Suprapubic skin (tissue), 4 donors: ENCODE results near the gene KCNH8. TPM values are rescaled to one million over a fixed set of nuclear protein-coding genes. Genes with fewer than 3 reads are reported as not detected.

Source experiments
- DNase-seq, 2 donors: peaks; one replicate each; pipeline ENCODE4 v3.0.0-alpha.2; 2019; ENCODE audit warnings: low spot score in 2 of 2
- H3K27ac ChIP-seq: fragments of 200-600 bp; sonication (generic); one replicate; pipeline ENCODE4 v1.5.1; 2019
- H3K27me3 ChIP-seq: fragments of 200-600 bp; sonication (generic); one replicate; pipeline ENCODE4 v1.5.1; 2019
- H3K36me3 ChIP-seq: fragments of 200-600 bp; sonication (generic); one replicate; pipeline ENCODE4 v1.5.1; 2019
- H3K4me1 ChIP-seq: fragments of 200-600 bp; sonication (generic); one replicate; pipeline ENCODE4 v1.5.1; 2019
- H3K4me3 ChIP-seq: fragments of 200-600 bp; sonication (generic); one replicate; pipeline ENCODE4 v1.5.1; 2019; ENCODE audit warnings: mild to moderate bottlenecking
- H3K9me3 ChIP-seq: fragments of 200-600 bp; sonication (generic); one replicate; pipeline ENCODE4 v1.5.1; 2019
- EP300 ChIP-seq: sonication (generic); formaldehyde crosslinking; IDR thresholded peaks from one replicate; pipeline ENCODE4 v1.6.1; 2017; ENCODE audit warnings: antibody characterized with exemption
- POLR2A ChIP-seq, 2 donors: fragments of 450-650 bp; IDR thresholded peaks; one replicate each; pipeline ENCODE4 v1.6.1; 2017; ENCODE audit warnings: antibody characterized with exemption in 2 of 2, mild to moderate bottlenecking in 2 of 2, moderate library complexity in 2 of 2
- POLR2AphosphoS5 ChIP-seq, 3 donors: sonication (generic); formaldehyde crosslinking; IDR thresholded peaks; one replicate each; pipeline ENCODE4 v1.6.1; 2017; ENCODE audit warnings: antibody characterized with exemption in 3 of 3
- WGBS: methylation state at CpG from one replicate; pipeline ENCODE4 v1.1.5; 2018; 5-methylcytosine and 5-hydroxymethylcytosine counted together
- total RNA-seq, 4 donors: library from RNA; depleted of rRNA; stranded (reverse); fragments of >200 nt; gene quantifications; one replicate each; pipeline ENCODE4 v1.1.0, GENCODE V29; 2016
- TF ChIP-seq, protein P1 (sequence below), 2 donors: fragments of 200-600 bp in 1 of 2; fragments of 450-650 bp in 1 of 2; sonication (generic) in 1 of 2; IDR thresholded peaks; one replicate each; pipeline ENCODE4 v1.5.1; 2016 to 2019; ENCODE audit warnings: antibody characterized with exemption in 2 of 2, mild to moderate bottlenecking in 1 of 2, moderate library complexity in 1 of 2

KCNH8 gene
- total RNA-seq, 4 donors from 2014 or later: 0.40 to 1.6 (median 0.58) TPM

DNA sequence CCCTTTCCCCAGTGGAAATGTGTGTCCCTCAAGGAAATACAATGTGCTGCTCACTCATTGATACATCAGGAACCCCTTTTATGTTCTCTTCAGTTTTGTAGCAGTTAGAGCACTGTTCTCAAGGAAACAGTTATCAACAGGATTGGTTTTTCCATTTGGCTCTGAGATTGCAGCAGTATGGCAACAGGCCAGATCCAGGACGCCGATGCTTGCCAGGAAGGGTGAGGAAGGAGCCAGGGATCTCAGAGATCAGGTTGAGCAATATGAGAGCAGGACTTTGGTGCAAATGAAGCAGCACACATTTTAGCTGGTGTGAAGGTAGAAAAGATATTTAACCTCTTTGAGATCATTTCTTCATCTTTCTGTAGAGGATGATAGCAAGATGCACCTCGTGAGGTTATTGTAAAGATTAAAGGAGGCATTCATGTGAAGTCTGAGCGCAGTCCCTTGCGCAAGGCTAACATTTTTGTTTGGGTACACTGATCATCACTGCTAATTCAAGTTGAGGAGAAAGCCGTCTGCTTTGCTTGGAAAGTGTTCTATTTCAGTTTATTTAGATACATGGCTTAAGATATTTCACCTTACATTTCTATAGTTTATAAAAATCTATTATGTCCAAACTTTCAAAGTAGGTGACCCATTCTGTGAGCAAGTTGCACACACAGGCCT is 68.5 kb downstream of the KCNH8 start:
- Histone ChIP-seq H3K36me3 (no peaks in the 10 kb centered on the region), H3K9me3 (no peaks in the 10 kb centered on the region), H3K27ac (no peak overlapping the region), H3K4me3 (no peak overlapping the region), H3K27me3 (no peaks in the 10 kb centered on the region), H3K4me1 (peaks cover 2% of the 10 kb centered on the region)
- WGBS: 60% methylated on average over 6 of the region's 6 CpGs
- no peak for TF ChIP-seq EP300
- TF ChIP-seq, protein P1, sequence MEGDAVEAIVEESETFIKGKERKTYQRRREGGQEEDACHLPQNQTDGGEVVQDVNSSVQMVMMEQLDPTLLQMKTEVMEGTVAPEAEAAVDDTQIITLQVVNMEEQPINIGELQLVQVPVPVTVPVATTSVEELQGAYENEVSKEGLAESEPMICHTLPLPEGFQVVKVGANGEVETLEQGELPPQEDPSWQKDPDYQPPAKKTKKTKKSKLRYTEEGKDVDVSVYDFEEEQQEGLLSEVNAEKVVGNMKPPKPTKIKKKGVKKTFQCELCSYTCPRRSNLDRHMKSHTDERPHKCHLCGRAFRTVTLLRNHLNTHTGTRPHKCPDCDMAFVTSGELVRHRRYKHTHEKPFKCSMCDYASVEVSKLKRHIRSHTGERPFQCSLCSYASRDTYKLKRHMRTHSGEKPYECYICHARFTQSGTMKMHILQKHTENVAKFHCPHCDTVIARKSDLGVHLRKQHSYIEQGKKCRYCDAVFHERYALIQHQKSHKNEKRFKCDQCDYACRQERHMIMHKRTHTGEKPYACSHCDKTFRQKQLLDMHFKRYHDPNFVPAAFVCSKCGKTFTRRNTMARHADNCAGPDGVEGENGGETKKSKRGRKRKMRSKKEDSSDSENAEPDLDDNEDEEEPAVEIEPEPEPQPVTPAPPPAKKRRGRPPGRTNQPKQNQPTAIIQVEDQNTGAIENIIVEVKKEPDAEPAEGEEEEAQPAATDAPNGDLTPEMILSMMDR (IDR thresholded peaks at IDR 0.05): no peak
- TF ChIP-seq POLR2AphosphoS5 (IDR thresholded peaks at IDR 0.05): no peak
- TF ChIP-seq POLR2A (IDR thresholded peaks at IDR 0.05): no peak
- DNase-seq: no peak

DNA sequence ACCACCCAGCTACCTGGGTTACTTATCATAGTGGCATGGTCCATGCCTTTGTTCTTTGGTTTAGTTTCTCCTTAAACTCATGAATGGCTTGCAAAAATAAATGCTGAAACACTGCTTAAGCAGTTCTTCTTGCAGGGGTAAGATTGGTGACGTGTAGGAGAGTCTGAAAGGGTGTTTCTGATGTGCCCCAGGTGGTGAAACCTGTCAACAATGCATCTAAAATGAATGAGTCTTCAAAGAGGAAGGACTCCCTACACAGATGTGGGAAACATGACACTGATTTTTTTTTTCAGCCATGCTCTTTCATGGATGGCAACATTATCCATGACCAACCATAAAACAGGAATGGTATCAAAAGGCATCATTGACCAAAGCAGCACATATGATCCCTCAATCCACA is 72.0 kb downstream of the KCNH8 start:
- no peaks in the 10 kb centered on the region for H3K27me3 ChIP-seq
- 86% methylated on average over 1 of the region's 1 CpG for WGBS

DNA sequence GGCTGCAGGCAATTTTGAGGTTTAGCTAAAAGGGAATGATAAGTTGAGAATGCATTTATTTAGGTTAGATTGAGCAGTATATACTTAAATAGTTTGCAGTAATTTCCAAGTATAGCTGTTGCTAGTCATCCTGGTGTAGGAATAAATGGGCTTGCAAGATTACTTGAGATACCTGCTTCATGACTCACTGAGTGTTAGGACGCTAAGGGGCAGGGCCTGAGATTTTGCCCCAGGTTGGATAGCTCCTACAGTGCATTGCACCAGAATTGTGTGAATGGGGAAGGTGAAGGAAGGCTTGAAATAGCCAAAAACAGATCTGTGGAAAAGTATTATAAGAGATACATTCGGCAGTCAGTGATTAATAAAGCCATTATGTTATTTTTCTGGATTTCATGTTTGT is 72.8 kb downstream of the KCNH8 start:
- no peaks in the 10 kb centered on the region for H3K36me3 ChIP-seq
- H3K27ac ChIP-seq: no peak overlapping the region
- no peak for DNase-seq
- no peaks in the 10 kb centered on the region for H3K27me3 ChIP-seq
- TF ChIP-seq EP300: no peak
- TF ChIP-seq POLR2A (IDR thresholded peaks at IDR 0.05): no peak
- TF ChIP-seq, protein P1 (IDR thresholded peaks at IDR 0.05): no peak
- no peak for TF ChIP-seq POLR2AphosphoS5 (IDR thresholded peaks at IDR 0.05)
- 58% methylated on average over 2 of the region's 2 CpGs for WGBS
- H3K9me3 ChIP-seq: no peaks in the 10 kb centered on the region
- H3K4me1 ChIP-seq: peaks cover 2% of the 10 kb centered on the region
- H3K4me3 ChIP-seq: no peak overlapping the region

More for the DNA sequence above, 72.0 kb downstream of the KCNH8 start:
- TF ChIP-seq POLR2AphosphoS5 (IDR thresholded peaks at IDR 0.05) (no peak), EP300 (no peak), POLR2A (IDR thresholded peaks at IDR 0.05) (no peak)
- TF ChIP-seq, protein P1 (IDR thresholded peaks at IDR 0.05): no peak
- Histone ChIP-seq H3K27ac (no peak overlapping the region), H3K36me3 (no peaks in the 10 kb centered on the region), H3K4me1 (peaks cover 2% of the 10 kb centered on the region), H3K9me3 (no peaks in the 10 kb centered on the region), H3K4me3 (no peak overlapping the region)
- DNase-seq: no peak

DNA sequence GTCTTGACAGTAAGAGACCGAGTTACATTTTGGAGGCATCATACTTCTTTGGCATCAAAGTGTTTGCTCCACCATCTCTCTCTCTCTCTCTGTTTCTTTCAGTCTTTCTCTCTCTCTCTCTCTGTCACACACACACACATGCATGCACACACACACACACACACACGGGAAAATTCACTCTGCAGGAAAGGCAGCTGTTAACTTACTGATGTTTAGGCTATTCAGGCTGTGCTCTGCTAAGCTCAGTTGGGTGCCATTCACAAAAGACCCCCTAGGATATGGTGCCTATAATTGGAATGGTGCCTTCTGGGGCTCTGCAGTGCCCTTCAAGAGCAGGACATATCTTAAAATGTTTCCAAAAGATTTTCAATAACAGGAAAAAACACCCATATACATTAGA is 78.2 kb downstream of the KCNH8 start:
- no peak for DNase-seq
- Histone ChIP-seq H3K9me3 (no peaks in the 10 kb centered on the region), H3K36me3 (no peaks in the 10 kb centered on the region), H3K27me3 (no peaks in the 10 kb centered on the region), H3K27ac (no peak overlapping the region), H3K4me1 (no peaks in the 10 kb centered on the region), H3K4me3 (no peak overlapping the region)
- TF ChIP-seq EP300 (no peak), POLR2A (IDR thresholded peaks at IDR 0.05) (no peak), POLR2AphosphoS5 (IDR thresholded peaks at IDR 0.05) (no peak)
- TF ChIP-seq, protein P1 (IDR thresholded peaks at IDR 0.05): no peak
- WGBS: 65% methylated on average over 2 of the region's 2 CpGs

DNA sequence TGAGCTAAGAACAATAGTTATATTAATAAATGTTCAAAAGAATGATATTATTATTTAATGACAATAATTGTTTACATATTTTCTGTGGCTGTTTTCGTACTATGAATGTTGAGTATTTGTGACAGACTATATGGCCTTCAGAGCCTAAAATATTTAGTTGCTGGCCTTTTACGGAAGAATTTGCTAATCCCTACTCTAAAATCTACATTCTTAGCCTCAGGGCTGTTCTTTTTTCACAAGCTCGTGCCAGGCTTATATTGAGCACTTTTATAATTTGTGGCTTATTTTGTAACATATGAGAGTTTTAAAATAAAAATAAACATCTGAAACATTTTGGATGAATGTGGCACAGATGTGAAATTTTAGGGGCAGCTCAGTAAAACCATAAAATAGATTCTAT is 79.9 kb downstream of the KCNH8 start:
- Histone ChIP-seq H3K4me1 (no peaks in the 10 kb centered on the region), H3K36me3 (no peaks in the 10 kb centered on the region), H3K9me3 (no peaks in the 10 kb centered on the region), H3K27me3 (no peaks in the 10 kb centered on the region), H3K27ac (no peak overlapping the region), H3K4me3 (no peak overlapping the region)
- WGBS: 42% methylated on average over 3 of the region's 3 CpGs
- no peak for DNase-seq
- TF ChIP-seq POLR2AphosphoS5 (IDR thresholded peaks at IDR 0.05): no peak
- no peak for TF ChIP-seq EP300
- TF ChIP-seq, protein P1 (IDR thresholded peaks at IDR 0.05): no peak
- TF ChIP-seq POLR2A (IDR thresholded peaks at IDR 0.05): no peak
